Endothelial cell of umbilical vein (primary cell): ENCODE data around the gene CSHL1.
"Not testable (repeated sequence)": the region's sequence is repeated elsewhere in the genome, so short reads cannot be mapped to it uniquely, and the experiment has no call there.

Experiments
- CTCF ChIP-seq, 2 donors: IDR thresholded peaks; 1 replicate in 1 of 2; 2 replicates in 1 of 2; pipeline ENCODE4 v1.5.1; 2011; ENCODE audit warnings: low read length in 2 of 2, mild to moderate bottlenecking in 2 of 2, moderate library complexity in 2 of 2, control low read depth in 1 of 2, inconsistent platforms in 1 of 2, low read depth in 1 of 2; ENCODE audit not compliant: insufficient read depth in 1 of 2; ENCODE audit errors: extremely low read depth in 1 of 2
- EZH2 ChIP-seq: IDR thresholded peaks from 2 replicates; pipeline ENCODE4 v1.6.1; 2012; ENCODE audit warnings: borderline replicate concordance, low read depth, mild to moderate bottlenecking, moderate library complexity, low read length, inconsistent platforms; ENCODE audit not compliant: severe bottlenecking
- POLR2AphosphoS5 ChIP-seq: IDR thresholded peaks from 2 replicates; pipeline ENCODE4 v1.6.1; 2012; ENCODE audit warnings: low read depth, mild to moderate bottlenecking, control low read depth, low read length, moderate library complexity; ENCODE audit not compliant: insufficient read depth

GRCh38 chr17:63922402-63922801 is 11.3 kb upstream of the CSHL1 start:
- TF ChIP-seq CTCF (IDR thresholded peaks at IDR 0.05; ENCODE audit: extremely low read depth in 1 of 2, insufficient read depth in 1 of 2, low read depth in 1 of 2, low read length in 2 of 2); POLR2AphosphoS5; EZH2: not testable (repeated sequence)
